ENCODE data around the gene C16orf46. TPM values are rescaled to one million over a fixed set of nuclear protein-coding genes. Genes with fewer than 3 reads are reported as not detected.

The C16orf46 gene
- total and polyA plus RNA-seq, 2 of the 13 experiments (the other 11 are each of a cell fraction or from before 2014, with no cell fraction given) = 0.38 to 0.55 TPM

- TF ChIP-seq CEBPB (IDR thresholded peaks at IDR 0.05; ENCODE audit: borderline replicate concordance, low read depth, low read length) = no peak
- no peak for TF ChIP-seq ZSCAN12 (CRISPR knock-in tag; IDR thresholded peaks at IDR 0.05)
- TF ChIP-seq MED13 (CRISPR knock-in tag; IDR thresholded peaks at IDR 0.05) = no peak
- TF ChIP-seq CCDC6 (CRISPR knock-in tag; IDR thresholded peaks at IDR 0.05) = no peak
- no peak for TF ChIP-seq ZNF557 (CRISPR knock-in tag; IDR thresholded peaks at IDR 0.05)
- TF ChIP-seq YEATS4 (CRISPR knock-in tag; IDR thresholded peaks at IDR 0.05; ENCODE audit: borderline replicate concordance) = no peak
- TF ChIP-seq ZFX (CRISPR knock-in tag; IDR thresholded peaks at IDR 0.05; ENCODE audit: low read depth) = no peak
- no peak for TF ChIP-seq SMAD3 (CRISPR knock-in tag; IDR thresholded peaks at IDR 0.05)
- TF ChIP-seq IRF2 (CRISPR knock-in tag; IDR thresholded peaks at IDR 0.05) = no peak
- TF ChIP-seq ZXDC (CRISPR knock-in tag; IDR thresholded peaks at IDR 0.05) = no peak
- TF ChIP-seq ZNF660 (CRISPR knock-in tag; IDR thresholded peaks at IDR 0.05; ENCODE audit: borderline replicate concordance, low read depth) = no peak
- TF ChIP-seq PBX2 (CRISPR knock-in tag; IDR thresholded peaks at IDR 0.05) = no peak
- TF ChIP-seq EZH2 (conservative IDR thresholded peaks at IDR 0.05; ENCODE audit: low read depth, low read length) = no peak
- TF ChIP-seq AKNA (CRISPR knock-in tag; IDR thresholded peaks at IDR 0.05; ENCODE audit: borderline replicate concordance) = no peak
- no peaks in the 10 kb centered on the region for H3K9me3 ChIP-seq (ENCODE audit: low read length)
- peaks cover 5% of the 10 kb centered on the region for H3K79me2 ChIP-seq (ENCODE audit: insufficient read depth, low read length)
- H3K9ac ChIP-seq (ENCODE audit: insufficient read depth, low read depth, low read length) = no peak overlapping the region
- FAIRE-seq (no peak), ATAC-seq (no peak), DNase-seq (ENCODE audit: low spot score) (no peak)
- no peak overlapping the region for H2AFZ ChIP-seq (ENCODE audit: low read length)
- peaks cover 30% of the 10 kb centered on the region for H3K4me1 ChIP-seq (ENCODE audit: insufficient read depth, low read length)
- in situ Hi-C loops (cut with HindIII; ENCODE audit: extremely low pct_ligation_motif_present, low pct_unique_long_range_greater_than_20kb) = no loop called here
- no peak overlapping the region for H3K4me2 ChIP-seq (ENCODE audit: low read depth, low read length)
- CTCF ChIA-PET (ENCODE audit: low intra/inter-chr PET ratio, low total read pairs) = no interaction called here
- H3K27ac ChIP-seq (ENCODE audit: extremely low read length, insufficient read depth, low read length) = no peak overlapping the region
- no peaks in the 10 kb centered on the region; a peak in 1 of 5 replicates for H3K27me3 ChIP-seq (ENCODE audit: control insufficient read depth in 1 of 2, insufficient read depth in 2 of 2, low read length in 2 of 2)
- H3K36me3 ChIP-seq (replicated peaks in 1 of 2; ENCODE audit: control insufficient read depth in 1 of 2, insufficient read depth in 2 of 2, low read length in 2 of 2) = no peaks in the 10 kb centered on the region
- no peak overlapping the region for H3K4me3 ChIP-seq (replicated peaks in 1 of 3; ENCODE audit: insufficient read depth in 1 of 3, low read depth in 2 of 3, low read length in 3 of 3)
- no peaks in the 10 kb centered on the region for H4K20me1 ChIP-seq (ENCODE audit: insufficient read depth, low read length)
- POLR2A ChIA-PET = interaction anchor here (1.0 kb wide), 1 partner anchor 23 kb away, joined by 4 read pairs; the partner anchor contains the start of gene C16orf46
- intact Hi-C loops (cut with micrococcal nuclease; ENCODE audit: unreplicated experiment) = loop anchor here (5.0 kb wide), 2 partner anchors 63 to 93 kb away; partner anchors contain the start of genes ATMIN, CENPN and CMC2
- BruUV-seq (replicated peaks) = no TSS peak
These were observed 22.9 kb upstream of the C16orf46 start for GRCh38 chr16:81099958-81100357.

Data from HepG2 (cell line).